Activated CD4-positive, CD25-positive, alpha-beta regulatory T cell treated with anti-CD3 and anti-CD28 coated beads, Interleukin-2, amount 50 U/mL, for 16 hours (primary cell): ENCODE results near the gene GLOD4.
"Not testable (repeated sequence)": the region's sequence is repeated elsewhere in the genome, so short reads cannot be mapped to it uniquely, and the experiment has no call there.

Experiments
- DNase-seq: peaks from one replicate; pipeline ENCODE4 v3.0.0-alpha.2; 2020; ENCODE audit warnings: low read depth, low spot score

GLOD4 gene, protein sequence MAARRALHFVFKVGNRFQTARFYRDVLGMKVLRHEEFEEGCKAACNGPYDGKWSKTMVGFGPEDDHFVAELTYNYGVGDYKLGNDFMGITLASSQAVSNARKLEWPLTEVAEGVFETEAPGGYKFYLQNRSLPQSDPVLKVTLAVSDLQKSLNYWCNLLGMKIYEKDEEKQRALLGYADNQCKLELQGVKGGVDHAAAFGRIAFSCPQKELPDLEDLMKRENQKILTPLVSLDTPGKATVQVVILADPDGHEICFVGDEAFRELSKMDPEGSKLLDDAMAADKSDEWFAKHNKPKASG

GRCh38 chr17:781805-782731 lies at the start of gene GLOD4, which contains the start of gene MRM3:
Gene GLOD4, minus strand, starts transcription at chr17:782280. Its CDS starts 25 bp downstream, at chr17:782255.
Gene MRM3, plus strand, starts transcription at chr17:782353. Its CDS starts 26 bp downstream, at chr17:782379.
- DNase-seq, result peak; percentile 92

GRCh38 chr17:830950-831349 lies 48.9 kb upstream of the GLOD4 start:
- DNase-seq, result no peak

GRCh38 chr17:830381-830780 lies 48.3 kb upstream of the GLOD4 start:
- no peak for DNase-seq

DNA sequence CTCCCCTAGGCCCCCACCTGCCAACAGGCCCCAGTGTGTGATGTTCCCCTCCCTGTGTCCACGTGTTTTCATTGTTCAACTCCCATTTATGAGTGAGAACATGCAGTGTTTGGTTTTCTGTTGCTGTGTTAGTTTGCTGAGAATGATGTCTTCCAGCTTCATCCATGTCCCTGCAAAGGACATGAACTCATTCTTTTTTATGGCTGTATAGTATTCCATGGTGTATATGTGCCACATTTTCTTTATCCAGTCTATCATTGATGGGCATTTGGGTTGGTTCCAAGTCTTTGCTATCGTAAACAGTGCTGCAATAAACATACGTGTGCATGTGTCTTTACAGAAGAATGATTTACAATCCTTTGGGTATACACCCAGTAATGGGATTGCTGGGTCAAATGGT lies 47.5 kb upstream of the GLOD4 start:
- not testable (repeated sequence) for DNase-seq

GRCh38 chr17:828761-829160 lies 46.7 kb upstream of the GLOD4 start:
- DNase-seq, result no peak

DNA sequence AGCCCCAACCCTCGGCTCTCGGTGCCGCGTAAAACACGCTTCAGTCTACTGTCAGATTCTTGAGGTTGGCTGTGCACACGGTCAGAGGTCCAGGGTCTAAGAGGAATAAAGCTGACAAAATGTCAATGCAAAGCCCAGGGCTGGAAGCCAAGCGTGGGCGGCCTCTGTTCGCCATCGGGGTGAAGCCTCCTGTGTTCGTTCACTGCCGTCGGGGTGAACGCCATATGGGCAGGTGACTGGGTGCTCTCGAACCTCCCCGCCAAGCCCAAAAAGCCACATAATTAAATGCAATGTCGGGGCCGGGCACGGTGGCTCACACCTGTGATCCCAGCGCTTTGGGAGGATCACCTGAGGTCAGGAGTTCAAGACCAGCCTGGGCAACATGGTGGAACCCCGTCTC lies 44.7 kb upstream of the GLOD4 start:
- DNase-seq, result no peak

DNA sequence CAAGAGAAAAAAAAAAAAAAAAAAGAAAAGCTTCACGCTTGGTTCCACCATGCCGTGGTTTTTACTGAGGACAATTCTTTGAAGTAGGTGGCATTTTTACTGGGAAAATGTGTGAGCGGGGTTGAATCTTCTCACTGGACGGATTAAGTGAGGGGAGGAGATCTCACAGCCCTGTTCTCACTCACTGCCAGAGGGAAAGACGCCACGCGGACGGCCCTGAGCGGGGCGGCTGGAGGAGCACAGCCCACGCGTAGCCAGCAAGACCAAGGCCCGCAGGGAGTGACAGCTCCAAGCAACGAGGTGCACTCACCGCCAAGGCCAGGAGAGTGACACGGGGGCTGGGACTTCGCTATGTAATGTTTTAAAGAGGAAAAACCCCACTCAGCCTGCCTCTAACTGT lies 43.1 kb upstream of the GLOD4 start:
- DNase-seq, result no peak

DNA sequence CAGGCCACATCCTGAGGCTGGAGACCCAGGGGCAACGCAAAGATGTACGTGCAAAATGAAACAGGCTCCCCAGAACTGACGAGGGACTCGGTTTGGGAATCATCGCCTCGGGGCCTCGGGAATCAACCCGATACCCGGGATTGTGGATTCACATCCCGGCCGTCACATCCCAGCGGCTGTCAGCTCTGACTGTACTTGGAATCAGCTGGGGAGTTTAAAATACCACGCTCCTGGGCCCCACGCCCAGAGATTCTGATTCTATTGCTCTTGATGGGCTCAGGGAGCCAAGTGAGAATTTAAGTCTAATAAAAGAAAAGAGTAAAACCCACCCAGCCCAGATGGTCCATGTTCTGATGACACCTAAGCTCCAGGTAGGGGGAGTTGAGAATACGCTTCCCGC lies 42.3 kb upstream of the GLOD4 start:
- no peak for DNase-seq

GRCh38 chr17:823501-823902 lies 41.4 kb upstream of the GLOD4 start:
- DNase-seq, result no peak

GRCh38 chr17:819251-819650 lies 37.2 kb upstream of the GLOD4 start:
- no peak for DNase-seq

GRCh38 chr17:814371-814770 lies 32.3 kb upstream of the GLOD4 start:
- DNase-seq, result no peak

DNA sequence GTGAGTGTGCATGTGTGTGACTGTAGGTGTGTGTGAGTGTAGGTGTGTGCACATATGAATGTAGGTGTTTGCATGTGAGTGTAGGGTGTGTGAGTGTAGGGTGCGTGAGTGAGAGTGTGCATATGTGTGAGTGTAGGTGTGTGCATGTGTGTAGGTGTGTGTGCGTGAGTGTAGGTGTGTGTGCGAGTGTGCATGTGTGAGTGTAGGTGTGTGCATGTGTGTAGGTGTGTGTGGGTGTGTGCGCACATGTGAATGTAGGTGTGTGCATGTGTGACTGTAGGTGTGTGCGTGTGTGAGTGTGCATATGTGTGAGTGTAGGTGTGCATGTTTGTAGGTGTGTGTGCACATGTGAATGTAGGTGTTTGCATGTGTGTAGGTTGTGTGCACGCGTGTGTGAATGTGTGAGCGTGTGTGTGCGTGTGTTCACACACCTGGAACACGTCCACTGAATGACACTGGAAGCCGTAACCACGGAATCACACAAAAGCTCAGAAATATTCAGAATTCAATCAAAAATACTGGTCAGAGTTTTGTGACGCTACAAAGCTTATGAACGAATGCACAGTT lies 30.6 kb upstream of the GLOD4 start:
- DNase-seq, result no peak

GRCh38 chr17:811051-811784 lies 29.1 kb upstream of the GLOD4 start:
- DNase-seq, result no peak

DNA sequence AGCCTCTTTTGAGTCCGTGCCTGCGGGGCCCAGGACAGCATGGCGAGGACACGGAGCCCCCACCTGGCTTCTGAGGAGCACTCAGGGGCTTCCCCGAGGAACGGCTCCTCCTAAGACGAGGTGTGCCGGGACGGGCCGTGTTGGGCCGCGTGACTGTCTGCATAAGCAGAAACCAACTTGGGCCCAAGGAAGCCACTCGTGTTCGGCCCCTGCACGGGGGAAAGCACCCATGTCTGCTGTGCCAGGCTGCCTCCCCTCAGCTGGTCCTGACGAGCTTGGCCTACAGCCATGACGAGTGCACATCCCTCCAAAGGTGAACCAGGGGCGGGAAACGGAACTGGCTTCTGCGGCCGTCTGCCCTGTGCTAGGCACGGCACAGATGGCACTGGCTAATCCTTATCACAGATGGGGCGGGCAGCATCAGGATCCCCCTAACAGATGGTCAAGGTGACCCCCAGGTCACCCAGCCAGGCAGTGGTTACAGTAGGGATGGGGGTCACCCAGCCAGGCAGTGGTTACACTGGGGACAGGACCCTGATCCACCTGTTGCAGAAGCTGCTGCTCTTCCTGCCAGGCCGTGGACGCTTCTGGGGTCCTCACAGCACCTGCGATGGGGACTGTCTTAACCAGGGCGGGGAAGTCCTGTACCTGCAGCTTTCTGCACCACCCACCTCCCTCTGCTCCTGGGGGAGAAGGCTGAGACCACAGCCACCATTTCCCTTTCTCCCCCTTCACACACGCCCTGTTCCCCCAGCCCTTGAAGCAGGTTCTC lies 25.6 kb upstream of the GLOD4 start:
- DNase-seq, result no peak

DNA sequence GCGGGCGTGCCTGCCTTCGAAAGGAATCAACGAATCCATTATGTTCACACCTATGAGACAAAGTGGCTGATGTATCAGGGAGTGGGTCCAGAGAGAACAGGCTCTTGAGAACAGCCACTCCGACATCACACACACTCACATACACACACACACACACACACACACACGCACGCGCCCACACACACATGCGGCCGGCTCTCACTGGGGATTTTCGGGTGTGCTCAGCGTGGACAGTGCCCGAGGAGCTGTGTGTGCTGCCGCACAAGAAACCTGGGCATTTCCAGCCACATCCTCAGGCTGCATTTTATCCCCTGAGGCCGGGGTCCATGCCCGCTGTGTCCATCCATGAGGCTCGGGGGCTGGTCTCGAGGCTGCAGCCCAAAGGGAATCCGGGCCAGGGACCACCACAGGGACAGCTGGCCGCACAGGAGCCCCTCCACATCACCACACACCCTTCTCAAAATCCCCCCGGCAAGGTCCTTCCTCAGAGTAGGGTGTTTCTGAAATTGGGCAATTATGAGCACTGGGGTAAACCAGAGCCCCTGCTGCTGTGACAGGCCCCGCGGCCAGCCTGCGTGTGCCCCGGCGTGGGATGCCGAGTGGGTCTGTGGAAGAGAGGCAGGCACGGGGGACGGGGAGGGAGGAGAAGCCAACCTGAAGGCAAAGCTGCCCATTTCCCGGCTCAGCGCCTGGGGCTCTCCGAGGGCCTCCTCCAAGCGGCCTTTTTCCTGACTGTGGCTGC lies 24.9 kb upstream of the GLOD4 start:
- DNase-seq, result no peak

DNA sequence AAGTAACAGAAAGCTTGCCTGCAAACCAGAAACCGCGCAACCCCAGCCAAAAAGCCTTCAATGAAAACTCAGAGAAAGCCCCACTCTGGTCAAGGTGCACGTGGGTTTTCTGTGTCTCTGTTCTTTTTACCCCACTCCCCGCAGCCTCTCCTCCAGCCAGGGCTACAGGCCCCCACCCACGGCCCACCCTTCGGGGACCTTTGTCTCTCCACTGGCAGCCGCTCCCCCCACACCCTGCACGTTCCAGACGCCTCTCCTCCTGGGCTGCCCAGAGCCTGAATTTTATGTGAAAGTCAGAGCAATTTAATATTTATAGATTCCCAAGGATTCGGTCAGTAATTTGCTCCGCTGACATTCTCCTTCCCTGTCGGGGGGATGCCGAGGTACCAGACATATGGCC lies 24.3 kb upstream of the GLOD4 start:
- no peak for DNase-seq

GRCh38 chr17:805886-806285 lies 23.8 kb upstream of the GLOD4 start:
- not testable (repeated sequence) for DNase-seq

GRCh38 chr17:804541-805435 lies 22.7 kb upstream of the GLOD4 start:
- no peak for DNase-seq
